GM12892 (cell line): Measurements from ENCODE around the gene SLITRK1.

Experiments used
- DNase-seq: peaks from one replicate; pipeline ENCODE4 v3.0.0; 2011; ENCODE audit not compliant: insufficient read length
- FAIRE-seq: peaks from 2 replicates; lab custom pipeline; 2011; peaks lifted over from hg19 to GRCh38; lab: Jason Lieb, UNC
- POLR2A ChIP-seq: IDR thresholded peaks from 2 replicates; pipeline ENCODE4 v1.6.1; 2011; ENCODE audit warnings: low read depth, low read length, control low read depth
- POLR2AphosphoS5 ChIP-seq: IDR thresholded peaks from 2 replicates; pipeline ENCODE4 v1.6.1; 2011; ENCODE audit warnings: low read depth, low read length, control low read depth
- TAF1 ChIP-seq: IDR thresholded peaks from 2 replicates; pipeline ENCODE4 v1.6.1; 2011; ENCODE audit warnings: low read depth, mild to moderate bottlenecking, control low read depth, low read length, borderline replicate concordance

Gene SLITRK1

DNA sequence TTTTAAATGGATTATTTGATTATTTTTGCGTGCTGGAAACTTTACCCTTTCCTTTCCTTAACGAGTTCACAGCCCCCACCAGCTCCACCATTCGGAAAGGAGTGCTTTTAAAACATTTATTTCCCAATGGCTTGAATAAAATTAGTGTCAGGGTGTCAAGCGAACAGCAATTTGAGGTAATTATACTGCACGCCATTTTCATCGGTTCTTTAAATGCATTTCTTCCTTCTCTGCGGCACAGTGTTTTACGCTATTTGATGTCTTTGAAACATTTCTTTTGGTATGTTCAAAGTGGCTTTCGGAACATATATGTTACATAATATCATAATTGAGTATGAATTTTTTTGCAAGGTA lies 309 bp upstream of the SLITRK1 start:
- TF ChIP-seq POLR2A (no peak), POLR2AphosphoS5 (no peak), TAF1 (no peak)
- FAIRE-seq (no peak), DNase-seq (no peak)

DNA sequence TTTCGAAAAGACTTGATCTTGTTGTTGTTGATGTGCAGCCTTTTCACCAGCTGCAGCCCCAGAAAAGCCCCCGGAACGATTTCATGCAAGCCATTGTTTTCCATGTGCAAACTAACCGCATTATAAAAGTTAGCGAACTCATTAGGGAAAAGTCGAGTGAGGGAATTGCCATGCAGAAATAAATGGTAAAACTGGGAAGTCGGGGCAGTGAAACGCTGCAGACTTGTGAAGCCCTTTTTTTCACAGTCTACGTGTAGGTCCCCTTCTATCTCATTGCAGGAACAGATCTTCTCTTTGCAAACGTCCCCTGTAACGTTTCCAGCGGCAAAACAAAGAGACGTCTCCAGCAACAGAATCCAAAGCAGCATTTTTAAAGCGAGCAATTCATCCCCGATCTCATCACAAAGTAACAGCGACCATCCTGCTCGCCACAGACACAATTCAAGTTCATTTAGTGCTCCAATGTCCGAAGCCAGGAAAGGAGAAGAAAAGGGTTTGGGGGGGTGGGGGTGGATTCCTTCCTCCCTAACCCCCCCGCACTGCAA lies 1.1 kb downstream of the SLITRK1 start:
- TF ChIP-seq POLR2AphosphoS5 (no peak), TAF1 (no peak), POLR2A (no peak)
- no peak for FAIRE-seq
- no peak for DNase-seq

DNA sequence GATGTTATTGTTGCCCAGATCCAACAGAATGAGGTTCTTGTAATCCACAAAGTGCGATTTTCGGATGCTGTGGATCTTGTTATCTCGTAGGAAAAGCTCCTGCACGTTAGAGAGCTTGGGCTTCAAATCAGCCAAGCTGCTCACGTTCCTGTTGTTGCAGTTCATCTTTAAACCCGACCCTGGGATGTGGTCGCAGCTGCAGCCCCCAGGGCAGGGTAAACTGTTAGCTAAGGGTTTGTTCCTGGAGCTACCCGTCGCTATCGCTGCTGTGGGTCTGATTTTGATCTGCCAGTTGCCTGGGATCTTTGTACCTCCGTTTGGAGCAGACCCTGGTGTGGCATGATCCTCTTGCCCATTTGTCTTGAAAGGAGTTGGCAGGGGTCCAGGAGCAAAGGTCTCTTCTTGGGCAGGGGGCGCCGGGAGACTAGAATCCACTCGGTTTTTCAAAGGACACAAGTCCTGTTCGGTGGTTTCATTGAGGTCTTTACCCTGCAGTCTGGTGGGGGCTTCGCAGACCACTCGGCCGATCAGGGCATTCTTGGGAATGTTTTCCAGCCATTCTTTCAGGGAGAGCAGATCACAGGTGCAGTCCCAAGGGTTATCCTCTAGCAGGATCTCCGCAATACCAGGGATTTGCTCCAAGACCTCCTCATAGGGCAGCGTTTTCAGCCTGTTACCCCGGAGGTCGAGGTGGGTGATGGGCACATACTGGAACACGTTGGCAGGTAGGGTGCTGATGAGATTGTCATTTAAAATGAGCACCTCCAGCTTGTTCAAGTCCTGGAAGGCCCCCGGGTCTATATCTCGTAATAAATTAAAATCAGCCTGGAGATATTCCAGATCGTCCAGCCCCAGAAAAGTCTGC lies 1.8 kb downstream of the SLITRK1 start:
- TF ChIP-seq POLR2AphosphoS5 = no peak
- TF ChIP-seq TAF1 = no peak
- no peak for TF ChIP-seq POLR2A
- no peak for FAIRE-seq

DNA sequence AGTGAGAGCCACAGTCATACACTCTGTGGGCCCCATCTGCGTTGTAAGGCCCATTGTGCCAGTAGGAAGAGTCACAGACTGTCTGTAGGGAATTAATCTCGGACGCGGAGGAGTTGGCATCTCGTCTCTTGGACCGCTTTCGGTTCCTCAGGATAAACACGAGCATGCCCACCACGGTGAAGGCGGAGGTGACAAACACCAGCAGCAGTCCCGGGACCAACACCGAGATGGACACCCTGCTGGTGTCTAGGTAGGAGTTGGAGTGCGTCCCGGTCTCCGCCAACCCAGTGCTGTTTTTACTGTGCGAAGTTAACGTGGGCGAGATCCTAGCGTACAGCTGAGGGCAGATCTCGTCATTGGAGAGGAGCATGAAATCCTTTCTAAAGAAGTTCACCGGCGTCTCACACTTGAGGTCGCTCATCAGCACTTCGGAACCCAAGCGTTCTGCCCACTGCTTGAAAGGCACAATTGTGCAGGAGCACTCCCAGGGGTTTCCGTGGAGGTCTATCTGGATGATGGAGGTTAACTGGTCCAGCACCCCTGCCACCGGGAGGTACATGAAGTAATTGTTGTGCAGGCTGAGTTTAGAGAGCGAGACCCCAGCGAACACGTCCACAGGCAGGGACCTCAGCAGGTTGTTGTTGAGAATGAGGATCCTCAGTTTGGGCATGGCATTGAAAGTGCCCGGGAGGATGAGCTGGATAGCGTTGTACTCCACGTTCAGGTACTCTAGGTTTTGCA lies 2.7 kb downstream of the SLITRK1 start:
- TF ChIP-seq TAF1 (no peak), POLR2A (no peak), POLR2AphosphoS5 (no peak)
- DNase-seq (no peak), FAIRE-seq (no peak)

More for the DNA sequence above, 1.8 kb downstream of the SLITRK1 start:
- no peak for DNase-seq

DNA sequence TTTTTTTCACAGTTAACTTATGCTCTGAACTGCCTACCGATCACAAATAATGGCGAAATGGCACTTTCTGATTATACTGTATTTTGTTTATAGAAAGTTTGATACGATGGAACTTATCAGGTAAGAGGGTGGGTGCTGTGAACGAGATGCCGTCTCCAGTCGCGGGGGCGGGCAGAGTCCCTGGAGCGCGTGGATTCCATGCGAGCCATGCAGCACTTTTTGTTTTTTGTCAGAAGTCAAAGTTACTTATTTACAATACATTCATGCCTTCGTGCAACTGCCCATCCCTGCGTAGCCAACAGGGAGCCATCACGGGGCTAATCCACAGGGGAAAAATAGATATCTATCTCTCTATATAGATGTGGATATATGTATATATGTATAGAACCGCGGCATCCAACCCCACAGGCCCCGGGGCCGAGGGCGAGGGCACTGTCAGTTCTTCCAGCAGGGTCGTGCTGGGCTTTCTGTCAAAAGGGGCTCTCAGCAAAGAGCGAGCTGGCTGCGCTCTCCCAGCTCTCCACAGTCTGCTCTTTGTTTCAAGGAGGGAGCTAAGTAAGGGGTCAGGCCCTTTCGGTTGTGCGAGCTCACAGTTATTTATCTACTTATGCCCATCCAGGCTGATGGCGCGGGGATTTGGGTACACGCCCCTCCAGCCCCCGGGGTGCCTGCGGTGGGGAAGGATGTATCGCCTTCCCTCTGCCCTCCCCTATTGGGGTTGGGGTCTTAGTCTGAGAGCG lies 3.4 kb downstream of the SLITRK1 start:
- TF ChIP-seq POLR2AphosphoS5 = no peak
- no peak for FAIRE-seq

DNA sequence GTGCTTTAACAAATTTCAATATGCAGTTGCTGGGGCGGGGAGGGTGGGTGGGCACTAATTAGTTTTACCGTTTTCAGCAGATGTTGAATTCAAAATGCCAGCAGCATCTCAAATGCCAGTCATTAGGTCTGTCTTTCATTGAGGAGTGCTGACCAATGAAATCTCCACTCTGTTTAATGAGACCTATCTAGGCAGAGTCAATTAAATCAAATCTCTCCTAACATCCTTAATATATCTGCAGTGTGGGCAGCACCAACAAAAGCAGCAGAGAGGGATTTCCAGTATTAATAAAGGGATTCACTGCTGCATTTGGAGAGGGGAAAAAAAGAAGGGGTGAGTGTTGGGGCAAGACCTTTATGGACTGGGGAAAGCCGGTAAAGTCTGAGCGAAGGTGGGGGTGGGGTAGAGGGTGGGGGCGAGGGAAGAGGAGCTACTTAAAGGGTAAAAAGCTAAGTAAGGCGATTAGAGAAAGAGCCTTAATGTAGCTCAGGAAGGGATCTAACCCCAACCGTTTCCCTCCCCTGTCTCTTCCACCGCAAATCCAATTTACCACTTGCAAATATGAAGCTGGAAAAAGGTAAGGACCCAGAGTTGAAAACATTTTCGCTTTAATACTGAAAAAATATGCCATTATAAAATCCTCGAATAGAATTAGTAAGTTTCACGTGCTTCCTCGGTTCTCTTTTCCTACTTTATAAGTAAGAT lies 4.5 kb downstream of the SLITRK1 start:
- no peak for FAIRE-seq
- TF ChIP-seq TAF1 (no peak), POLR2A (no peak), POLR2AphosphoS5 (no peak)

More for the DNA sequence above, 3.4 kb downstream of the SLITRK1 start:
- no peak for DNase-seq

DNA sequence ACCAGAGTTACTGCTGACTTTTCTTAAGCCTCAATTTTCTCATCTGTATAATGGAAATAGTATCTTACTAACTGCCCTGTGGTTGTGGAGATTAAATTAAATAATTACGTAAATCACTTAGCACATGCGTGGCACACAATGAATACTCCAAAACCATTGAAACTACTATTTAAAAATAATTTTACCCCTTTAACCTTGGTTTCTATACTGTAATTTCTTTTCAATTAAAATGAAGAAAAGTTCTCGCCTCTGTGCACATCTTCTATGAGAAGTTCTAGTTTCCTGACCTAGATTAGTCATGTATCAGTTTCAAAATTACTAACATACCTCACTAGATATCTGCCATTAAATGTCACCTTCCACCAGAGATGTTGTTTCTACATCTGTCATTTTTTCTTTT lies 5.7 kb downstream of the SLITRK1 start:
- no peak for DNase-seq
- no peak for TF ChIP-seq TAF1
- no peak for TF ChIP-seq POLR2A
- no peak for TF ChIP-seq POLR2AphosphoS5
- FAIRE-seq = no peak

More for the DNA sequence above, 4.5 kb downstream of the SLITRK1 start:
- no peak for DNase-seq

DNA sequence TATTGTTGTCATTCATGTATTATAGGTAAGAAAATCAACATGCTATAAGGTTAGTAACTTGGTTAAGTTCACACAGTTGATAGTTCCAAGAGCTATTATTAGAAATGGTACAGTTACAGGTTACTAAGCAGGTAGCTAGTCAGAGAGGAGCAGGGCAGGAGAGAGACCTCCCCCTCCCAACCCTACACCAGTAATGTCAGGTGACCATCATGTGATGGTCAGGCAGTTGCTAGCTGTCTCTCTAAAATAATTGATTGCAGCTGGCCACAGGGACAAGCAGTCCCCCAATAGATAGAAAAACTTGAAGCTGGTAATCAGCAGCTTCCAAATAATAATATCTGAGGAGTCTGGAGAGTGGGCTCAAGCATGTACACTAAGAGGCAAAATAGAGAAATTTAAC lies 14.6 kb downstream of the SLITRK1 start:
- no peak for DNase-seq
- no peak for FAIRE-seq
- no peak for TF ChIP-seq TAF1
- no peak for TF ChIP-seq POLR2A
- TF ChIP-seq POLR2AphosphoS5 = no peak

DNA sequence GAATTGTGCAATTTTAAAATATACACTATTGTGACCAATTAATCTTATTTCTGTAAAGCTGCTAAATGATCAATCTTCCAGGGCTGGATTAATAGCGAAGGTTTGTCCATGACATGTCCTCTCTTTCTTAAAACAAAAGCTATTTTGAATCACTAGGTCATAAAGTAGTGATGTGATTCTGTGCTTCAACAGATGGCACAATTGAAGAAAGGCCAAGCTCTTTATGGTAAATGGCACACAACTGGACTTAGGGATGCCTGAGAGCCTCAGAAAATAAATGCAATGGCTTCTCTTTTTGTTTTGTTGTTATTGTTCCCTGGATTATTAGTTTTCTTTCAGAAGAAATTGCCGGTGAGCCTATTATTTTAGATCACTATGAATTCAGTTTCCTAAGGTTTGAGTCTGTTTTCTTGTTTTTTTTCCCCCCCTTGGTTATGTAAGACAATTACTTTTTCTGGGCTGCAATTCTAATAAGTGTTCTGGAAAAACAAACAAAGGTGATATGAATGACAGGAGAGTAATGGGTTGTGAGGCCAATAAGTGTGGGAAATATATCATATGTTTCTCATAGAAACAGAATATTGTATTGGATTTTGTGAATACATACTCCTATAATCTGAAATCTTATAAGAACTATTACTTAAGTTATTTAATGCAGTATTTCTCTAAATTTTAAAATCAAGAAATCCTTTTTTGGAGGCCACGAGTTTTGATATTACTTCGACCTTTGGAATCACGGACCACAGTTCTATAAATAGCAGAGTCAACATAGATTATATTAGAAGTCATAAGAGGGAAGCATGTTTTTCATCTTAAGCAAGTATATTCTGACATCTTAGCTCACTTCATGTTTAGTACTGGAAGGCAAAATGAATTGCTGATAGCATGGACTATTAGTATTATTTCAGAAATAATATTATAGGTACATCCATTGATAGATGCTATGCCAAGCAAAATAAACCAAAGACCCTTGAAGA lies 16.8 kb downstream of the SLITRK1 start:
- FAIRE-seq (no peak), DNase-seq (no peak)
- TF ChIP-seq POLR2AphosphoS5 (no peak), TAF1 (no peak), POLR2A (no peak)

DNA sequence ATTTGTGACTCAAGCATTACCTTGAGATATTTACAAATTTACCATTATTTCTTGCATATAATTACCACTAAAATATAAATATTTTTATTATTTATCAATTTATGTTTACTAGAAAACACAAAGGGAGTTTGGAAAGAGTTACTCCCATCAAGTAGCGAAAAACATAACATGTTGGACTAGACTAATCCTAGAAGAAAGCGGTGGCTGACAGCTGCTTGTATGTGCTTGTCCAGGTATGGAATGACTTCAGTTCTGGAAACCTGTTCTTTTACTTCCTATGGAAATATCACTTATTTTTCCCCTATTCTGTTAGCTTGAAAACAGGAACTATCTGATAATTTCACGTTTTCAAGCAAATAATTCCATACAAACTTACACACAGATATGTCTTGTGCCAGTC lies 28.5 kb downstream of the SLITRK1 start:
- FAIRE-seq = no peak
- TF ChIP-seq POLR2A (no peak), TAF1 (no peak), POLR2AphosphoS5 (no peak)
- DNase-seq = no peak
